Activated T-helper 17 cell treated with anti-CD3 and anti-CD28 coated beads, Interleukin-2, amount 50 U/mL, for 72 hours (primary cell): ENCODE data around the gene SELENON. TPM values are rescaled to one million over a fixed set of nuclear protein-coding genes. Genes with fewer than 3 reads are reported as not detected.
A peak's percentile ranks its signal among the peaks of the same experiment; 100 is the strongest.
"Not testable (repeated sequence)": the region's sequence is repeated elsewhere in the genome, so short reads cannot be mapped to it uniquely, and the experiment has no call there.

Source experiments
- ATAC-seq: fragments of 150-1000 bp; cut with Tn5 transposase; replicated peaks from 2 replicates; pipeline ENCODE4 v1.10.0; 2021; ENCODE audit warnings: mild to moderate bottlenecking, moderate library complexity
- H3K27ac Mint-ChIP-seq: one replicate; pipeline ENCODE4 v1.8.0; 2022; ENCODE audit warnings: mixed read lengths
- H3K27me3 Mint-ChIP-seq: one replicate; pipeline ENCODE4 v1.8.0; 2022; ENCODE audit warnings: mixed read lengths
- H3K36me3 Mint-ChIP-seq: one replicate; pipeline ENCODE4 v1.8.0; 2022; ENCODE audit warnings: low read depth, mild to moderate bottlenecking, mixed read lengths
- H3K4me1 Mint-ChIP-seq: one replicate; pipeline ENCODE4 v1.8.0; 2022; ENCODE audit warnings: mixed read lengths
- H3K4me3 Mint-ChIP-seq: one replicate; pipeline ENCODE4 v1.8.0; 2022; ENCODE audit warnings: mild to moderate bottlenecking, mixed read lengths
- H3K9me3 Mint-ChIP-seq: one replicate; pipeline ENCODE4 v1.8.0; 2022; ENCODE audit warnings: mixed read lengths
- total RNA-seq, 2 donors: library from RNA; stranded (reverse); gene quantifications; one replicate each; pipeline ENCODE4 v1.2.3, GENCODE V29; 2022

The SELENON gene
- total RNA-seq, 2 donors from 2014 or later: 10.2 to 13.2 TPM

DNA sequence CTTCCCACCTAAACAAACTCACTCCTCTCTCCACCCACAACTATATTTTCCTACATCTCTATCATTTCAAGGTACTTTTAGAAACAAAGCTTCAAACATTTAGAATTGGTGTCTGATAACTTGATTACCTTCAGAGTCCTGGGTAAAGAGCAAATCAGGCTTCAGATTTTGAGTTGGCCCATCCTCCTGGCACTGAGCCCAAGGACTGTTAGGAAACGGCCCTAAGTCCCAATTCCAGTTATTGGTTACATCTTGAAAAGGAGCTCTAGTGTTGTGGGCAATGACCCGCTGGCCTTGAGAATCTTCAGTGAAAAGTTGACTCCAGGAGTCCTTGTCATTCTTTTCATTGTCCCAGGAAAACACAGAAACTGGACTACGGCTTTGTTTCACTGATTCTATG is 34.9 kb downstream of the SELENON start:
- Mint-ChIP-seq H3K36me3 (peaks cover 59% of the 10 kb centered on the region), H3K27me3 (no peaks in the 10 kb centered on the region), H3K9me3 (peaks cover 2% of the 10 kb centered on the region), H3K4me3 (no peak overlapping the region), H3K4me1 (peaks cover 4% of the 10 kb centered on the region), H3K27ac (peak overlapping the region; percentile 42)
- ATAC-seq: no peak

DNA sequence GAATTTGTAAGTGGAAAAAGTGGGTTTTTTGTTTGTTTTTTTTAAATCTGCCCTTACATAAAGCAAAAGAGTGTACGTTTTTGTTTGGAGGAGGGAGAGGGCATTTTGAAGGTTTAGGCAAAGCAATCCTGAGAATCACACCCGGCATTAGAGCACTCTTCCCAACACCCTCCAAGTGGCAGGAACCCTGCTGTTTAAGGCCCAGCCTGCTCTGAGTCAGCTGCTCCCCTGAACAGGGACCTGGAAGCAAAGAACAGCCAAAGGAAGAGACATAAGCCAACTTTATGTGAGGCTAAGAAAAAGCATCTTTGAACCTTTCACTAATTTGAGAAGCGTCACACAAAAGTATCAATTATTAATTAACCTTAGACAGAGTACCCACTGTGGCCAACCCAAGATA is 36.7 kb downstream of the SELENON start:
- Mint-ChIP-seq H3K4me3 (no peak overlapping the region), H3K9me3 (peaks cover 9% of the 10 kb centered on the region), H3K27me3 (no peaks in the 10 kb centered on the region), H3K27ac (no peak overlapping the region), H3K4me1 (no peaks in the 10 kb centered on the region), H3K36me3 (peaks cover 41% of the 10 kb centered on the region)
- ATAC-seq: no peak

DNA sequence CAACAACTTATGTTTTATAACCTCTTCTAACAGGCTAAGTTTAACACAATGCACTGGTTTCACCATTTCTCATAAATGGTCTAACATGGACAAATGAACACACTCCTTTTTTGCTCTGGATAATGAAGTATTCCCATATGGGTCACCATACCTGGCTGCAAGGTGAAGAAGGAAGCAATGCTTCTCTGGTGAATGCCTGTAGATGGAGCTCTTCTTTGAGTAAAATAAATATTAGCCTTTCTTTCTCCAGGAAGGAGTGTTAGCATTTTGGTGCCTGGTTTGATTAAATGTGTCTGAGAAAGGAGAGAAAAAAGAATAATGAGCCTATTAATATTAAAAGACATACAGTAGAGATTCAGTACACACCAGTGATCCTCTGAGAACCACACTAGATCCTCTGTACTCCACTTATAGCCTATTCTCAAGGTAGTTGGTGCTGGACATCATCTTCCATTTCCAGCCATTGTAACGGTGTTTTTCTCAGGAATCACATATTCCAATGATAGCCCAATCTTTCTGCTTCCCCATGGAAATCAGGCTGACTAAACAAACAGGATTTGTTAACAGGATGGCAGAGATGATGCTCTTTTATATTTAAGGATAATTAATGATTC is 37.4 kb downstream of the SELENON start:
- Mint-ChIP-seq H3K9me3 (peaks cover 9% of the 10 kb centered on the region), H3K27ac (no peak overlapping the region), H3K4me1 (no peaks in the 10 kb centered on the region), H3K4me3 (no peak overlapping the region), H3K27me3 (no peaks in the 10 kb centered on the region), H3K36me3 (peaks cover 35% of the 10 kb centered on the region)
- ATAC-seq: no peak

DNA sequence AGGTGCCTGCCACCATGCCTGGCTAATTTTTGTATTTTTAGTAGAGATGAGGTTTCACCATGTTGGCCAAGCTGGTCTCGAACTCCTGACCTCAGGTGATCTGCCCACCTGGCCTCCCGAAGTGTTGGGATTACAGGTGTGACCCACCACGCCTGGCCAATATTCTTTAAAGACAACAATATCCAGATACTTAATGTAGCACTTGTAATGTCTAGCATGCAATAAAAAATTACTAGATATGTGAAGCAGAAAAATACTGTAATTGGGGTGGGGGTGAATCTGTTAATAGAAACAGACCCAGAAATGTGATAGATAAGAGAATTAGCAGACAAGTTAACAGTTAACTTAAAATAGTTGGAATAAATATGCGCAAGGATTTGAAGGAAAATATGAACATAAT is 39.8 kb downstream of the SELENON start:
- not testable (repeated sequence) for H3K9me3 Mint-ChIP-seq, ATAC-seq, H3K4me1 Mint-ChIP-seq, H3K27me3 Mint-ChIP-seq, H3K4me3 Mint-ChIP-seq, H3K27ac Mint-ChIP-seq
- peaks cover 12% of the 10 kb centered on the region for H3K36me3 Mint-ChIP-seq

DNA sequence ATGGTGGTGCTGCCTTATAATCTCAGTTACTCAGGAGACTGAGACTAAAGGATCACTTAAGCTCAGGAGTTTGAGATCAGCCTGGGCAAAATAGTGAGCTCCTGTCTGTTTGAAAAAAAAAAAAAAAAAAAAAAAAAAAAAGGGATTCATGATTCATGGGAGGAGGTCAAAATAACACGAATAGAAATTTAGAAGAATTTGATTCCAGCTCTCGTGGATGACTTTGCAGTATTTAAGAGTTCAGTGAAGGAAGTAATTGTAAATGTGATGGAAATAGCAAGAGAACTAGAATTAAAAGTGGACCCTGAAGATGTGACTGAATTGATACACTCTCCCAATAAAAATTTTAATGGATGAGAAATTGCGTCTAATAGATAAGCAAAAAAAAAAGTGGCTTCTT is 43.5 kb downstream of the SELENON start:
- no peak overlapping the region for H3K27ac Mint-ChIP-seq
- no peak for ATAC-seq
- no peaks in the 10 kb centered on the region for H3K4me1 Mint-ChIP-seq
- H3K4me3 Mint-ChIP-seq: no peak overlapping the region
- peaks cover 9% of the 10 kb centered on the region for H3K9me3 Mint-ChIP-seq
- H3K36me3 Mint-ChIP-seq: no peaks in the 10 kb centered on the region
- no peaks in the 10 kb centered on the region for H3K27me3 Mint-ChIP-seq

DNA sequence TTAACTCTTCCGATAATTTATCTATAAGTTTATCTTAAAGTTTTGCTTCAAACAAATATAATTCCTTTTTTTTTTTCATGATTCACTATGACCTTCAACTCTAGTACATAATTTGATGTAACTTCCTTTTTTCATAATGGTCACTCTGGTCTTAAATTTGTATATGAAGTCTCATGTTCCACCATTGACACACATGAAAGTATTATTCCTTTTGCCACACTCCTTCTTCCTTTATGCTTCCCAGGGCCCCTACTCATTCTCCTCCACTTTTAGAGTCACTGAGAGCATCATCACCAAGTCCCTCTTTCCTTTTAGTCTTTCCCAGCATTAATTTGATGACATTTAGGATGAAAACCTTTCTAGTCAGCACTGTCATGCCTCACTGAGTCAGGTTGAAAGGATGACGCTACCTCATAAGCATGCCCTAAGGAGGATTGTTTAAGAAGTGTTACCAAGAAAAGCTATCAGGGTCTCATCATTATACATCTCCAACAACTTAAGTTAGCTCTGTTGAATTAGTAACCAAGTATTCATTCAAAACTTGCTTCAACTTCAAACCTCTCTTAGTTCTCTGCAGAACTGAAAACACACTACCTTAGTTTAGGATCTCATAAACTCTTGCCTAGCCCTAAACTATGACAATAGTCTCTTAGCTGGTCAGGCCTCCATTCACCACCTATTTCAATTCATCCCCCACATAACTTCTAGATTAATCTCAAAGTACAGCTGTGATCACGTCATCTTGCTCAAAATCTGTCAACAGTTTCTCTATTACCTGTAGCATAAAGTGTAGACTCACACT is 44.7 kb downstream of the SELENON start:
- Mint-ChIP-seq H3K9me3 (peaks cover 9% of the 10 kb centered on the region), H3K4me3 (no peak overlapping the region), H3K27ac (no peak overlapping the region), H3K27me3 (no peaks in the 10 kb centered on the region), H3K36me3 (no peaks in the 10 kb centered on the region), H3K4me1 (no peaks in the 10 kb centered on the region)
- ATAC-seq: no peak

DNA sequence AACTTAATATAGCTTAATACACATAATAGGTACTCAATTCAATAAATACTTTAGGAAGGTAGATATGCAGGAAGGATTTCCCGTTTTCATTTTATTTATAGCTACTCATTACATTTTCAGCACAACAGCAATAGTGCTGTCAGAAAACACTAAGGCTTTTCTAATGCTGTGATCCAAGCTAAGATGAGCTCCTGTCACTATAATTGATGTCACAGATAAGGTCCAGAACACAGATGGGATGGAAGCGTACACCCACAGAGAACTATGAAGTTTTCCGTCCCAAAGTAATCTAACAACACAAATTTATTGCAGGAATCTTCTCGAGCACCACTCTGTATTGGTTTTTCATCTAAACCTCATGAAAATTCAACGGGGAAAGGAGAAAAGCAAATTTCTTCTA is 45.7 kb downstream of the SELENON start:
- Mint-ChIP-seq H3K4me3 (no peak overlapping the region), H3K9me3 (no peaks in the 10 kb centered on the region), H3K27me3 (no peaks in the 10 kb centered on the region), H3K36me3 (no peaks in the 10 kb centered on the region), H3K4me1 (no peaks in the 10 kb centered on the region), H3K27ac (no peak overlapping the region)
- no peak for ATAC-seq

DNA sequence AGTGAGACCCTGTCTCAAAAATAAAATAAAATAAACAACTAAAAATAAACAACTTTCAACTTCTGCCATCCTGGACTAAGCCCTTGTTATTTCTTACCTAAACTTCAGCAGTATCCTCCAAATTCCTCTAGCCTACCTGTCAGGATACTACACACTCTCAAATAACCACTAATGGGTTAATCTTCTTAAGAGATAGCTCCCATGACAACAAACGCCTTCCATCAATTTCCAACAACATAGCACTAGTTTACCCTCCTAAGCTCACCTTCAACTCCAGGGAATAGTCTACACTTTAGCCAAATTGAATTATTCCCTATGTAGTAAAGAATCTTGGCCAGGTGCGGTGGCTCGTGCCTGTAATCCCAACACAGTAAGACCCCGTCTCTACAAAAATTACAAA is 47.9 kb downstream of the SELENON start:
- Mint-ChIP-seq H3K4me1 (no peaks in the 10 kb centered on the region), H3K9me3 (no peaks in the 10 kb centered on the region), H3K27me3 (no peaks in the 10 kb centered on the region), H3K4me3 (no peak overlapping the region), H3K36me3 (no peaks in the 10 kb centered on the region), H3K27ac (no peak overlapping the region)
- no peak for ATAC-seq

DNA sequence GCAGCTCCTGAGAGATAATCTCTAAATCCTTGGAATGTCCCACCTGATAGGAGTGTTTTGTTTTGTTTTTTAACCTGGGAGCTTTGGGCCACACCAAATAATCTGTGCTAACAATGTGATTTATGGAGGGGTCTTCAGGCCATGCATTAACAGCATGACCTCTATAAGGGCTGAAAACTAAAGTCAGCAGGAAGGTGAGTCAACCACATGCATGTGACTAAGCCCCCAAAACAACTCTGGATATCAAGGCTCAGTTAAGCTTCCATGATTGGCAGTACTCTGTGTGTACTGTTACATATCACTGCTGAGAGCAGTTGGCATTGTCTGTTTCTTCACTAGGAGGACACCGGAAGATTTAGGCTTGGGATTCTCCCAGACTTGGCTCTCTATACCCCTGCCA is 48.5 kb downstream of the SELENON start:
- H3K4me3 Mint-ChIP-seq: no peak overlapping the region
- no peaks in the 10 kb centered on the region for H3K27me3 Mint-ChIP-seq
- ATAC-seq: no peak
- H3K9me3 Mint-ChIP-seq: no peaks in the 10 kb centered on the region
- H3K36me3 Mint-ChIP-seq: no peaks in the 10 kb centered on the region
- H3K4me1 Mint-ChIP-seq: no peaks in the 10 kb centered on the region
- H3K27ac Mint-ChIP-seq: no peak overlapping the region

DNA sequence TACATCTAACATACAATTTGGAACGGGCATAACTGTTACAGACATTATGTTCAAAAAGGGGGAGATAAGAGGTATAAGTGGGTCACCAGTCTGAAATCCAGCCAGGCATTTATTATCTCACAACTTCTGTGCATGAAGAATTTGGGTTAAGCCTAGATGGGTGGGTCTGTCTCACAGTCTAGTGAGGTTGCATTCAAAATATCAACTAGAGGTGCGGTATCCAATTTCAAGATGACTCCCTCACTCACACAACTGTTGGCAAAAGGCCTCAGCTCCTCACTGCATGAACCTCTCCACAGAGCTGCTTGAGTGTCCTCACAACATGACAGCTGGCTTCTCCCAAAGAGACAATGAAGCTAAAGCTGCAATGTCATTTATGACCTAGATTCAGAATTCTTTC is 54.6 kb downstream of the SELENON start:
- H3K4me1 Mint-ChIP-seq: peaks cover 9% of the 10 kb centered on the region
- H3K4me3 Mint-ChIP-seq: no peak overlapping the region
- no peak for ATAC-seq
- no peaks in the 10 kb centered on the region for H3K36me3 Mint-ChIP-seq
- no peaks in the 10 kb centered on the region for H3K9me3 Mint-ChIP-seq
- H3K27ac Mint-ChIP-seq: no peak overlapping the region
- H3K27me3 Mint-ChIP-seq: no peaks in the 10 kb centered on the region

DNA sequence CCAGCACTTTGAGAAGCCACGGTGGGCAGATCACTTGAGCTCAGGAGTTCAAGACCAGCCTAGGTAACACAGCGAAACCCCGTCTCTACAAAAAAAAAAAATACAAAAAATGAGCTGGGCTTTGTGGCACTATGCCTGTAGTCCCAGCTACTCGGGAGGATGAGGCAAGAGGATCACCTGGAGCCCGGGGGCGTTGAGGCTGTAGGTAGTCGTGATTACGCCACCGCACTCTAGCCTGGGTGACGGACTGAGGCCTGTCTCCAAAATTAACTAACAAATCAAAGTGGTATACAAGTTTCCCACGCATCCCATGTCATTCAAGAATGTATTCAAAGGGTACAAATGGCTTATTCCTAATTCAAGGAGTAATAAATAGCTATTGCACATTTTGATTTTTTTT is 56.9 kb downstream of the SELENON start:
- Mint-ChIP-seq H3K4me1 (peaks cover 9% of the 10 kb centered on the region), H3K27ac (no peak overlapping the region), H3K9me3 (no peaks in the 10 kb centered on the region), H3K4me3 (no peak overlapping the region), H3K27me3 (no peaks in the 10 kb centered on the region), H3K36me3 (no peaks in the 10 kb centered on the region)
- ATAC-seq: no peak

DNA sequence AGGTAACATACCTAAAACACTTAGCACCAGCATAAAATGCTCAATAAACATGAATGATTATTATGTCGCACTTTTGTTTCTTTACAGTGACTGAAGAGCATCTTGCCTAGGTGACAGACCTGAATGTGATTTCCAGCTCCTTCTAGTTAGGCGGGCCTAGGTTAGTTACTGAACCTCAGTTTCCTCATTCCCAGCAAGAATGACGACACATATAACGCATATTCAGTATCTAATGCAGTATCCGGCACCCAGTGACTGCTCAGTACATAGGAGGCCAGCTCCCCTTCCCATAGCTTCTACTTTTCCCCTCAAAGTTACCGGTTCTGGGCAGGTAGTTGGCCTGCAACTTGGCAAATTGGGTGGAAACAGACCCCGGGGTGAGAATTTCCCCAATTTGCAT is 58.5 kb downstream of the SELENON start:
- Mint-ChIP-seq H3K4me1 (peaks cover 9% of the 10 kb centered on the region), H3K4me3 (peak overlapping the region; percentile 95), H3K9me3 (no peaks in the 10 kb centered on the region), H3K27ac (peak overlapping the region; percentile 92), H3K36me3 (no peaks in the 10 kb centered on the region), H3K27me3 (no peaks in the 10 kb centered on the region)
- no peak for ATAC-seq

DNA sequence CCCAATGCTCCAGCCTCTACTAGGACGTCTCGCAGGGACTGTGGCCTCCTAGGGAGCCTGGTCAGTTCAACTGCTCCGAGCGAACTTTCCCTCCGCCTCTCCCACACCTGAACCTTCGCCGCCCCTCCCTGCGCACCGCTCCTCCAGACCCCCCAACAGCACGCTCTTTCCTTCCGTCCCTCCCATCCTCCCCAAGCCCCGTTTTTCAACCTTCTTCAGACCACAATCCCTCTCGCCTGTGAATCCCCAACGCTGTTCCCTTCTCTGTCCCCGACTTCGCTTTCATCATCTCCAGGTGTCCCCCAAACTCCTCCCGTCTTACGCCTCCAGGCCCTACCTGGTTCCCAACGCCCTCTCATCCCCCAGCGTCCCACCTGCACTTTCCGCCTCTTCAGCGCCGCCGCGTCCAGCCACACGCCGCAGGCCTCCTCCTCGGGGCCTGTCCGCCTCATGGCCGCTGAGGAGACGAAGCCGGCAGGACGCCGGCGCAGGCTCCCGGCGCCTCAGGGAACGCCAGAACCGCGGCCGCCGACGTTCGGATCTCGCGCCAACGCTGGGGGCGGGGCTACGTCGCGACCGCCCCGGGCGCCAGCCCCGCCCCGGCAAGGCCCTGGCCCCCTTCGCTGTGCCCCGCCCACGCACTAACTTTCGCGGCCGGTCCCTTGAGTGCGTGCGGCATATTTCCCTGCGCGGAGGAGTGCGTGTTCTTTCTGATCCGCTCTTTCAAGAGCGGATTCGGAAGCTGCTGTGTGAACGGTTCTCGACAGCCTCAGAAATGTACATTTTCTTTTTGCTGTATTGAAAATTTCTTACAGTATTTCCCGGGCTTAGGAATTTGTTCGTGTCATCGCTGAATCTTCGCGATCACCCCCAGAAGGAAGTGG is 59.2 kb downstream of the SELENON start, which contains the start of gene AUNIP:
TSS of gene AUNIP (minus strand) at position 552 of the 884 bp plus-strand sequence. CDS start at position 452, 100 bp downstream.
- peak; percentile 95 for ATAC-seq
- Mint-ChIP-seq H3K27ac (peak within 1 kb of the TSS; percentile 92), H3K4me3 (peak within 1 kb of the TSS; percentile 95), H3K36me3 (no peaks in the 10 kb centered on the region), H3K27me3 (no peaks in the 10 kb centered on the region), H3K9me3 (no peaks in the 10 kb centered on the region), H3K4me1 (peaks cover 9% of the 10 kb centered on the region)

DNA sequence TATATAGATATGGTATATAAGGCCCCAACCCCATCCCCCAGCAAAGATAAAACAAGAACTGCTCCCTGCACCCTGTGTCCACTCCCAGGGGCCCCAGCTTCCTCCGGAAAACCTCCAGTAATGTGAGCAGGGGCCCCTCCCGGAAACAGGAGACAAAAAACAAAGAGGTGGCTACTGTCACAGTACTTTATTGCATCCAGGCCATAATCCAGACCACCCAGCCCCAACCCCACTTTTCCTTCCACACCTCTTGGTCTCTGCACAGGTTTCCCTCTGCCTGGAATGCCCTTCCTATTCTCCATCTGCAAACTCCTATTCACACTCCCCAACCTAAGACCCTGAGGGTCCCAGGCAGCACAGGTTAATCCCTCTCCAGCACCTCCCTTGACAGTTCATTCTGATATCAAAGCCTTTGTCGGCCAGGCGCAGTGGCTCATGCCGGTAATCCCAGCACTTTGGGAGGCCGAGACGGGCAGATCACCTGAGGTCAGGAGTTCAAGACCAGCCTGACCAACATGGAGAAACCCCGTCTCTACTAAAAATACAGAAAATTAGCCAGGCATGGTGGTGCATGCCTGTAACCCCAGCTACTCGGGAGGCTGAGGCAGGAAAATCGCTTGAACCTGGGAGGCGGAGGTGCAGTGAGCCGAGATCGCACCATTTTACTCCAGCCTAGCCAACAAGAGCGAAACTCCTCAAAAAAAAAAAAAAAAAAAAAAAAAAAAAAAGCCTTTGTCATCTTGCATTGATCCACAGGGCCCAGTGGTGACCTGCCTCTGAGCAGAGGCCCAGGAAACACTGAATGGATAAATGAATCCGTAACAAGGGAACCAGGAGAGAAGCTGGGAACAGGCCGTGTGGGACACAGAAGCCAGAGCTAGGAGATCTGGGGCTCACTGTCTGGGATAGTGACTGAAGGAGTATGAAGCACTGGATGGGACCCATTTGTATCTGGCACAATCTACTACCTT is 61.6 kb downstream of the SELENON start:
- no peak for ATAC-seq
- Mint-ChIP-seq H3K36me3 (no peaks in the 10 kb centered on the region), H3K27me3 (no peaks in the 10 kb centered on the region), H3K27ac (peak overlapping the region; percentile 72), H3K9me3 (no peaks in the 10 kb centered on the region), H3K4me3 (no peak overlapping the region), H3K4me1 (peaks cover 15% of the 10 kb centered on the region)
